GM12873 (cell line): ENCODE results near the gene PPARA.

Source experiments
- CTCF ChIP-seq: IDR thresholded peaks from 2 replicates; pipeline ENCODE4 v1.5.1; 2012; ENCODE audit warnings: low read depth, mild to moderate bottlenecking, moderate library complexity, low read length, control low read depth; ENCODE audit not compliant: insufficient read depth; ENCODE audit errors: missing control alignments

PPARA gene

GRCh38 chr22:46260038-46260437 lies 109.7 kb downstream of the PPARA start:
- TF ChIP-seq CTCF = no peak

- TF ChIP-seq CTCF = peak; percentile 10
Measured at GRCh38 chr22:46262449-46263215, 112.3 kb downstream of the PPARA start.

- no peak for TF ChIP-seq CTCF
Measured at GRCh38 chr22:46263216-46263590, 112.9 kb downstream of the PPARA start, which contains the start of gene PKDREJ. PKDREJ (minus strand) TSS chr22:46263343; CDS start chr22:46263322, 21 bp downstream.

- TF ChIP-seq CTCF = no peak
Measured at GRCh38 chr22:46267431-46268279, 117.3 kb downstream of the PPARA start, which contains the start of gene TTC38. TTC38 (plus strand) TSS chr22:46268008; CDS start chr22:46268040, 32 bp downstream.

GRCh38 chr22:46269564-46269963 lies 119.2 kb downstream of the PPARA start:
- TF ChIP-seq CTCF = no peak

DNA sequence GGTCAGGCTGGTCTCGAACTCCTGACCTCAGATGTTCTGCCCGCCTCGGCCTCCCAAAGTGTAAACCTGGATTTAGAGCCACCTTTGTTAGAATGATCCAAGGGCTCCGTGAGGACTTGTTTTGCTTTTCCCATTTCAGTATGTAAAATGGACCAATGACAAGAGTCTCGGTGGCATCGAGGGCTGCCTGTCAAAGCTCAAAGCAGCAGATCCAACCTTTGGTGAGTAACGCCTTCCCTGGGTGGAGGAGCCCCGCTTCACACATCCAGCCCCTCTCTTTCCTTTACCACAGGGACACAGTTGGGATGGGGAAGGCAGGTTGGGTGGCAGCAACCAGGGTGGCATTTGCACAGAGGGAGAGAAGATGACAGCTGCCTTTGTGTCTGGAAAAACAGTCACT lies 121.9 kb downstream of the PPARA start:
- TF ChIP-seq CTCF = no peak

DNA sequence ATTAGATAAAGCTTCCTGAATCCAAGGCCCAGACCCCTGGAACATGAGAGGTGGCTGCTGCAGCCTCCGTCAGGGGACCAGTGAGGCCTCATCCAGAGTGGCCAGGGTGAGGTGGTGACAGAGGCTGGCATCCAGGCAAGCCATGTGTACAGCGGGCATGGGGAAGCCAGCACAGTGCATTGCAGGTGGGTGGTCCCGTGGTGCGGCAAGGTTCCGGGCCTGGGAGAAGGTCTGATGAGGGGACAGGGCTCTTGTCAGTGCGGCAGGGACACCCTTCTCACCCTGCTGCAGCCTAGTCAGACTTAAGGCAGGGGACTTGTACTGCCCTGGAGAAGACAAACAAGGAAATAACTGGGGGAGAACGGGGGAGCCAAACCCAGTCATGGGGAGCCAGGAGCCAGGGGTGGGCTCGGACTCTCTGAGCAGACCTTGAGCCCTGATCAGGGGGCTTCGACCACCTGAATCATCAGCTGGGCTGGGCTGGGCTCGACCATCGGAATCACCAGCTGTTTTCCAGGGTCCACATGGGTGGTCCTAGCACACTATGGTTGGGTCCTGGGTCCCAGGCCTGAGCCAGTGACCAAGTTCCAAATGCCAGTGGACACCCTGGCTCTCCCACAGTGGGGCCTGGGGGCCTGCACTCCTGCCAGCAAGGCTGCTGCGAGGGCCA lies 122.6 kb downstream of the PPARA start:
- no peak for TF ChIP-seq CTCF
